Activated naive CD8-positive, alpha-beta T cell (primary cell): ENCODE results near the gene ADGRE1.

ENCODE experiments used
- H3K27ac Mint-ChIP-seq: one replicate; pipeline ENCODE4 v1.8.0; 2021; ENCODE audit warnings: mixed read lengths
- H3K27me3 Mint-ChIP-seq: one replicate; pipeline ENCODE4 v1.8.0; 2021; ENCODE audit warnings: mixed read lengths
- H3K36me3 Mint-ChIP-seq: one replicate; pipeline ENCODE4 v1.8.0; 2021; ENCODE audit warnings: mixed read lengths
- H3K4me1 Mint-ChIP-seq: one replicate; pipeline ENCODE4 v1.8.0; 2021; ENCODE audit warnings: low read depth, mixed read lengths
- H3K4me3 Mint-ChIP-seq: one replicate; pipeline ENCODE4 v1.8.0; 2021; ENCODE audit warnings: mild to moderate bottlenecking, mixed read lengths
- H3K9me3 Mint-ChIP-seq: one replicate; pipeline ENCODE4 v1.8.0; 2021; ENCODE audit warnings: low read depth, mixed read lengths

Gene ADGRE1, protein sequence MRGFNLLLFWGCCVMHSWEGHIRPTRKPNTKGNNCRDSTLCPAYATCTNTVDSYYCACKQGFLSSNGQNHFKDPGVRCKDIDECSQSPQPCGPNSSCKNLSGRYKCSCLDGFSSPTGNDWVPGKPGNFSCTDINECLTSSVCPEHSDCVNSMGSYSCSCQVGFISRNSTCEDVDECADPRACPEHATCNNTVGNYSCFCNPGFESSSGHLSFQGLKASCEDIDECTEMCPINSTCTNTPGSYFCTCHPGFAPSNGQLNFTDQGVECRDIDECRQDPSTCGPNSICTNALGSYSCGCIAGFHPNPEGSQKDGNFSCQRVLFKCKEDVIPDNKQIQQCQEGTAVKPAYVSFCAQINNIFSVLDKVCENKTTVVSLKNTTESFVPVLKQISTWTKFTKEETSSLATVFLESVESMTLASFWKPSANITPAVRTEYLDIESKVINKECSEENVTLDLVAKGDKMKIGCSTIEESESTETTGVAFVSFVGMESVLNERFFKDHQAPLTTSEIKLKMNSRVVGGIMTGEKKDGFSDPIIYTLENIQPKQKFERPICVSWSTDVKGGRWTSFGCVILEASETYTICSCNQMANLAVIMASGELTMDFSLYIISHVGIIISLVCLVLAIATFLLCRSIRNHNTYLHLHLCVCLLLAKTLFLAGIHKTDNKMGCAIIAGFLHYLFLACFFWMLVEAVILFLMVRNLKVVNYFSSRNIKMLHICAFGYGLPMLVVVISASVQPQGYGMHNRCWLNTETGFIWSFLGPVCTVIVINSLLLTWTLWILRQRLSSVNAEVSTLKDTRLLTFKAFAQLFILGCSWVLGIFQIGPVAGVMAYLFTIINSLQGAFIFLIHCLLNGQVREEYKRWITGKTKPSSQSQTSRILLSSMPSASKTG

DNA sequence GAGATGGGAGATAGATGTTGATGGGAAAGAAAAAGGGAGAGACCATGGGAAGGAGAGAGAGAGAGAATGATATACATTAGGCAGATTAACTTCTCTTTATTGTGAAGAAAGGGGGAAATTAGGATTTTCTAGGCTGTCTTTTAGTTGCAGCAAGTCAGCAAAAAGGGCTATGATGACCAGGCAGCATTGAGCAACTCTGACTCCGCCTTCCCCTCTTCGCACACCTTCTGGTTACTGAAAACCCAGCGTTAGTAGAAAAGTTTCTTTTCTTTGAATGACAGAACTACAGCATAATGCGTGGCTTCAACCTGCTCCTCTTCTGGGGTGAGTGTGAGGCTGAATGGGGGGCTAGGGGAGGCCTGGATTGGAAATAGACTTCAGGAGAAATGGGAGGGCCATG lies at the start of gene ADGRE1:
Gene ADGRE1 (plus strand): TSS at position 264 of the 400 bp plus-strand sequence. CDS start 30 bp downstream, at position 294.
- peaks cover 9% of the 10 kb centered on the region for H3K36me3 Mint-ChIP-seq
- peaks cover 55% of the 10 kb centered on the region for H3K4me1 Mint-ChIP-seq
- no peaks in the 10 kb centered on the region for H3K27me3 Mint-ChIP-seq
- H3K9me3 Mint-ChIP-seq: peaks cover 12% of the 10 kb centered on the region
- peak within 1 kb of the TSS; percentile 50 for H3K27ac Mint-ChIP-seq
- peak within 1 kb of the TSS; percentile 11 for H3K4me3 Mint-ChIP-seq

DNA sequence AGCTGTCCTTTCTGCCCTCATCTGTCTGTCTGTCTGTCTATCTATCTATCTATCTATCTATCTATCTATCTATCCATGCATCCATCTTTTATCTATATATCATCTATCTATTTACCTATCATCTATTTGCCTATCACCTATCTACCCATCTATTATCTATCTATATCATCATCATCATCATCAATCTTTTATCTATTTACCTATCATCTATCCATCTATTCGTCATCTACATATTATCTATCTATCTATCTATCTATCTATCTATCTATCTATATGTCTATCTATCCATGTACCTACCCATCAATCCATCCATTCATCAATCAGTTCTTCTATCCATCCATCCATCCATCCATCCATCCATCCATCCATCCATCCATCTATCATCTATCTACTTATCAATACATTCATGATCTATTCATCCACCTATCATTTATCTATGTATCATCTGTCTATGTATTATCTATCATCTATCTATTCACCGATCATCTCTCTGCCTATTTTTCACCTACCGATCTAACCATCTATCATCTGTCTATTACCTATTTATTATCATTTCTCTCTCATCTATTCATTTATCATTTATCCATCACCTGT lies 49.2 kb upstream of the ADGRE1 start:
- Mint-ChIP-seq H3K4me3 (peak overlapping the region; percentile 28), H3K27ac (peak overlapping the region; percentile 86), H3K4me1 (peaks cover 25% of the 10 kb centered on the region), H3K36me3 (peaks cover 16% of the 10 kb centered on the region), H3K9me3 (no peaks in the 10 kb centered on the region), H3K27me3 (no peaks in the 10 kb centered on the region)

DNA sequence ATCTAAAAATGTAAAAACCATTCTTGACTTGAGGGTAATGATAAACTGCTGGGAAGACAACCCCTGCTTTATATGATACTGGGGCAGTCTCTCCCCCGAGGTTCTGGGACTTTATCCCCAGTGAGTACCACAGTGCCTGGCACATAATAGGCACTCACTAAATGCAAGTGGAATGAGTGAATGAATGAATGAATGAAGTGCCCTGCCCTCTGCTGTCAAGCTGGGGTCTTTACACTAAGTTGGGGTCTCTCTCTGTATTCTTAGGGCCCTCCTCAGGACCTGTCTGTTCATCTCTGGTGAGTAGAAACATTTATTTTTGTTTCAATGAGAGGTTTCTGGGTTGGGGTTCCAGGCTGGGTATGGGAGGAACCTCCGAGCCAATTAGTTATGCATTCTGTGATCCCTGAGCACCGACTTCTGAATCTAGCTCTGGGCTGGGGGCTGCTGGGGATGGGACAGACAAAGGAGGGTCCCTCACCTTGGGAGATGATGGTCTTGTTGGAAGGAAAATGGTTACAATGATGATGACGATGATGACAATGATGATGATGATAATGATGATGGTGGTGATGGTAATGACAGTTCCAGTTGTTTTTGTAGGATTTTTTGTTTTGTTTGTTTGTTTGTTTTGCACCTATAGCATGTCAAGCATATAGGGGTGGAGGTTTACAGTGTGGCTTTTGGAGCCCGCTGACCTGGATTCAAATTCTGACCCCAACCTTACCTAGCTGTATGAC lies 44.3 kb upstream of the ADGRE1 start:
- Mint-ChIP-seq H3K27ac (peak overlapping the region; percentile 59), H3K4me1 (peaks cover 7% of the 10 kb centered on the region), H3K27me3 (no peaks in the 10 kb centered on the region), H3K4me3 (no peak overlapping the region), H3K36me3 (peaks cover 2% of the 10 kb centered on the region), H3K9me3 (no peaks in the 10 kb centered on the region)

DNA sequence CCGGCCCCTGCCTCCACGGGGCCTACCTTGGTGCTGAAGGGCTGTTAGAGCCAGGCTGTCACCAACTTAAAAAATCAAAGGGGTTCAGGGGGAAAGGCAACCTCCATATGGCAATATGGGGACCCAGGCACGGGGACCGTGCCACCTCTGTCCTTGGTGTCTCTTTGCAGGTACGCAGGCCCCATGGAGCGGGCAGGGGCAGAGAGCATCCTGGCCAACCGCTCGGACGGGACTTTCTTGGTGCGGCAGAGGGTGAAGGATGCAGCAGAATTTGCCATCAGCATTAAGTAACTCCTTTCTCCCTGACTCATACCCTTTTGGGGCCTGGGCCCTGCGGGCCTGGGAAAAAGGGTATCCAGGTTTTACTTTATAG lies 39.6 kb upstream of the ADGRE1 start:
- H3K4me1 Mint-ChIP-seq: peaks cover 2% of the 10 kb centered on the region
- H3K27ac Mint-ChIP-seq: no peak overlapping the region
- H3K9me3 Mint-ChIP-seq: no peaks in the 10 kb centered on the region
- no peak overlapping the region for H3K4me3 Mint-ChIP-seq
- H3K27me3 Mint-ChIP-seq: no peaks in the 10 kb centered on the region
- peaks cover 2% of the 10 kb centered on the region for H3K36me3 Mint-ChIP-seq

GRCh38 chr19:6848986-6849385 lies 38.4 kb upstream of the ADGRE1 start:
- no peak overlapping the region for H3K4me3 Mint-ChIP-seq
- H3K9me3 Mint-ChIP-seq: no peaks in the 10 kb centered on the region
- no peaks in the 10 kb centered on the region for H3K4me1 Mint-ChIP-seq
- H3K27me3 Mint-ChIP-seq: no peaks in the 10 kb centered on the region
- H3K27ac Mint-ChIP-seq: no peak overlapping the region
- peaks cover 4% of the 10 kb centered on the region for H3K36me3 Mint-ChIP-seq

DNA sequence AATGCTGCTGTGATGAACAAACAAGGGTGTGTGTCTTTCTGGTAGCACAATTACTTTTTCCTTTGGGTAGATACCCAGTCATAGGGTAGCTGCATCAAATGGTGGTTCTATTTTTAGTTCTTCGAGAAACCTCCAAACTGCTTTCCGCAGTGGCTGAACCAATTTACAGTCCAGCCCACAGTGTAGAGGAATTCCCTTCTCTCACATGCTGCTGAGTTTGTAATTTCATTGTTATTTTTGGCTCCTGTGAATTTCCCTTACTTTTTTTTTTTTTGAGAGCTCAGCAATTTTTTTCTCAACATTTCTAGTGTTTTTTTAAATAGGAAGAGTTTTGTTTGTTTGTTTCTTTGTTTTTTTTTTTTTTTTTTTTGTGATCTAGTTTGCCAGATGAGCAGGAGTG lies 37.5 kb upstream of the ADGRE1 start:
- no peaks in the 10 kb centered on the region for H3K4me1 Mint-ChIP-seq
- no peak overlapping the region for H3K27ac Mint-ChIP-seq
- no peak overlapping the region for H3K4me3 Mint-ChIP-seq

GRCh38 chr19:6851359-6851758 lies 36.0 kb upstream of the ADGRE1 start:
- Mint-ChIP-seq H3K4me1 (no peaks in the 10 kb centered on the region), H3K27ac (no peak overlapping the region)

More for the DNA sequence above, 37.5 kb upstream of the ADGRE1 start:
- Mint-ChIP-seq H3K9me3 (no peaks in the 10 kb centered on the region), H3K36me3 (peaks cover 3% of the 10 kb centered on the region), H3K27me3 (no peaks in the 10 kb centered on the region)

GRCh38 chr19:6852001-6852400 lies 35.4 kb upstream of the ADGRE1 start:
- H3K4me1 Mint-ChIP-seq: no peaks in the 10 kb centered on the region
- H3K4me3 Mint-ChIP-seq: no peak overlapping the region
- H3K9me3 Mint-ChIP-seq: no peaks in the 10 kb centered on the region
- H3K27ac Mint-ChIP-seq: peak overlapping the region; percentile 54
- peaks cover 8% of the 10 kb centered on the region for H3K36me3 Mint-ChIP-seq
- H3K27me3 Mint-ChIP-seq: no peaks in the 10 kb centered on the region

More at GRCh38 chr19:6851359-6851758, 36.0 kb upstream of the ADGRE1 start:
- no peak overlapping the region for H3K4me3 Mint-ChIP-seq
- peaks cover 8% of the 10 kb centered on the region for H3K36me3 Mint-ChIP-seq
- no peaks in the 10 kb centered on the region for H3K9me3 Mint-ChIP-seq
- H3K27me3 Mint-ChIP-seq: no peaks in the 10 kb centered on the region

DNA sequence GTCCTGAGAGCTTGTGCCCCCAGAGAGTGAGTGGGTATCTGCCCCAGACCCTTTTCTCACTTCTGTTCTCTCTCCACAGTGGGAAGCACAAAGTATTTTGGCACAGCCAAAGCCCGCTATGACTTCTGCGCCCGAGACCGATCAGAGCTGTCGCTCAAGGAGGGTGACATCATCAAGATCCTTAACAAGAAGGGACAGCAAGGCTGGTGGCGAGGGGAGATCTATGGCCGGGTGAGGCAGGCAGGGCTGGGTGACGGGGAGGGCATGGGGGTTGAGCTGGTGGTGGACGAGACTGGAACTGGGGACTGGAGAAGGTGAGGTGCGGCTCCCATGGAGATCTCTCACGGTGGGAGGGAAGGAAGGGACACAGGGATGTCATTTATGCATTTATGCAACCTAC lies 33.5 kb upstream of the ADGRE1 start:
- Mint-ChIP-seq H3K4me1 (no peaks in the 10 kb centered on the region), H3K4me3 (no peak overlapping the region), H3K27me3 (no peaks in the 10 kb centered on the region), H3K27ac (peak overlapping the region; percentile 61), H3K9me3 (no peaks in the 10 kb centered on the region), H3K36me3 (peaks cover 8% of the 10 kb centered on the region)

DNA sequence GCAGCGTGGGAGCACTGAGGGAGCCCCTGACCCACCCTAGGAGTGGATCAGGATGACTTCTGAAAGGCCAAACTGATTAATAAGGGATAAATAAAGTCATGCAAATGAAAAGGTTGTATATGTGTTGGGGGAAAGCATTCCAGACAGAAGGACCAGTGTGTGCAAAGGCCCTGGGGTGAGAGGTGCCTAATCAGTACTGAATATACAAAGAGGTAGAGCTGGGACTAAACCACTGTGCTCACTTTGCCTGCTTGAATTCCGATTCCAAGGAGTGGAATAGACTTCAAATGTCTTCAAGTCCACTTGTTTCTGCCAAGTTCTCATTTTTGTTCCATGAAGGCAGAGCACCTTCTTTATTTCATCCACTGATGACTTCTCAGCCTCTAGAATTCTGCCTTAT lies 32.6 kb upstream of the ADGRE1 start:
- Mint-ChIP-seq H3K27ac (peak overlapping the region; percentile 41), H3K4me3 (no peak overlapping the region), H3K27me3 (no peaks in the 10 kb centered on the region), H3K9me3 (no peaks in the 10 kb centered on the region), H3K4me1 (no peaks in the 10 kb centered on the region), H3K36me3 (peaks cover 8% of the 10 kb centered on the region)

DNA sequence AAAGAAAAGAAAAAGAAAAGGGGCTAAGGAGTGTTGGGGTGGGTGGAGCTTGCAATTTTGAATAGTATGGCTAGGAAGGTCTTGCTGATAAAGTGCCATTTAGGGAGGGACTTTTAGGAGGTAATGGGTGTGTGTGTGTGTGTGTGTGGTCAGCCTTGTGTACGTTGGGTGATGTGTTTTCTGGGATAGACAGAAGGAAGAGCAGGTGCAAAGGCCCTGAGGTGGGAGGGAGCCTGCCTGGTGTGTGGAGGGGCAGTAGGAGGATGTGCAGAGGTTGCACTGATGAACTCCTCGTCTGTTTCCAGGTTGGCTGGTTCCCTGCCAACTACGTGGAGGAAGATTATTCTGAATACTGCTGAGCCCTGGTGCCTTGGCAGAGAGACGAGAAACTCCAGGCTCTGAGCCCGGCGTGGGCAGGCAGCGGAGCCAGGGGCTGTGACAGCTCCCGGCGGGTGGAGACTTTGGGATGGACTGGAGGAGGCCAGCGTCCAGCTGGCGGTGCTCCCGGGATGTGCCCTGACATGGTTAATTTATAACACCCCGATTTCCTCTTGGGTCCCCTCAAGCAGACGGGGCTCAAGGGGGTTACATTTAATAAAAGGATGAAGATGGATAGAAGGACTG lies 30.5 kb upstream of the ADGRE1 start:
- peaks cover 3% of the 10 kb centered on the region for H3K4me1 Mint-ChIP-seq
- no peaks in the 10 kb centered on the region for H3K27me3 Mint-ChIP-seq
- H3K4me3 Mint-ChIP-seq: no peak overlapping the region
- no peaks in the 10 kb centered on the region for H3K9me3 Mint-ChIP-seq
- H3K36me3 Mint-ChIP-seq: peaks cover 8% of the 10 kb centered on the region
- no peak overlapping the region for H3K27ac Mint-ChIP-seq

DNA sequence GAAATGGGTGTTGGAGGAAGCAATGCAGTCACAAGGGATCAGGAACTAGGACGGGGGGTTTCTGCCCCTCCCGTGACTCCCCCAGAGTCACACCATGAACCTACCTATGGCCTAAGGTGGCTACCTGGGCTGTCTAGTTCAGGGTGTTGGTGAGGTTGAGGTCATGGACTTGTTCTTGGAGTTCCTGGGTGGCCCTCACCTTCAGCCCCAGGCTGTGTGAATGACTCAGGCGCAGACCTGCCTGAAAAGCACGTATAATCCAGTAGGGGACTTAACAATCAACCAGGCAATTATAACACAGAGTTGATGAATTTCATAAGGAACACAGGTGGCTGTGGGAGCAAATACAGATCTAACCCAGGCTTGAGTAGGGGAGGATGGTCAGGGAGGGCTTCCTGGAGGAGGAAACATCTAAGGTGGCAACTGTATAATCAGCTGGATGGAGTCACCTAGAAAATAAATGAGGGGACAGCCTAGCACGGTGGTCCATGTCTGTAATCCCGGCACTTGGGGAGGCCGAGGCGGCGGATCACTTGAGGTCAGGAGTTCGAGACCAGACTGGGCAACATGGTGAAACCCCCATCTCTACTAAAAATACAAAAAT lies 25.6 kb upstream of the ADGRE1 start:
- Mint-ChIP-seq H3K4me3 (no peak overlapping the region), H3K27ac (peak overlapping the region; percentile 64), H3K36me3 (no peaks in the 10 kb centered on the region), H3K4me1 (peaks cover 15% of the 10 kb centered on the region), H3K9me3 (no peaks in the 10 kb centered on the region), H3K27me3 (no peaks in the 10 kb centered on the region)

DNA sequence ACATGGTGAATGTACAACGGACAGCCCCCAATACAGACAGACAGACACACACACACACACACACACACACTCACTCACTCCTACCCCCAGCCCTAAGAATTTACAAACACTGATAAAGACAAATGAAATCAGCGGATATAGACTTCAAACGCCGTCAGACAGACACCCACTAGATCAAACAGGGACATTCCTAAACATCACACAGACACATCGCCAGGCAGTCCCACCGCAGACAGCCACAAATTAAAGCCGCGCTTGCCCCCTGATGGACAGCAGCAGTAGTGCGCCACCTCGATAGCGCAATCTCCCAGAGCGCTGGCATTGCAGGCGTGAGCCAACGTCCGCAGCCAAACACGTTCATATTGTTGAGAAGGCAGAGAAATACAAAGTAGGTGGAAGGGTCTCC lies 24.7 kb upstream of the ADGRE1 start:
- H3K4me3 Mint-ChIP-seq: peak overlapping the region; percentile 89
- no peaks in the 10 kb centered on the region for H3K9me3 Mint-ChIP-seq
- H3K4me1 Mint-ChIP-seq: peaks cover 15% of the 10 kb centered on the region
- H3K27ac Mint-ChIP-seq: peak overlapping the region; percentile 77
- H3K36me3 Mint-ChIP-seq: no peaks in the 10 kb centered on the region
- H3K27me3 Mint-ChIP-seq: no peaks in the 10 kb centered on the region
